Measurements from ENCODE around the gene STPG3. TPM values are rescaled to one million over a fixed set of nuclear protein-coding genes. Genes with fewer than 3 reads are reported as not detected.
A peak's percentile ranks its signal among the peaks of the same experiment; 100 is the strongest.
"Not testable (repeated sequence)": the region's sequence is repeated elsewhere in the genome, so short reads cannot be mapped to it uniquely, and the experiment has no call there.

Gene STPG3
- total and polyA plus RNA-seq, 2 donors, result 0.09 to 0.43 TPM

DNA sequence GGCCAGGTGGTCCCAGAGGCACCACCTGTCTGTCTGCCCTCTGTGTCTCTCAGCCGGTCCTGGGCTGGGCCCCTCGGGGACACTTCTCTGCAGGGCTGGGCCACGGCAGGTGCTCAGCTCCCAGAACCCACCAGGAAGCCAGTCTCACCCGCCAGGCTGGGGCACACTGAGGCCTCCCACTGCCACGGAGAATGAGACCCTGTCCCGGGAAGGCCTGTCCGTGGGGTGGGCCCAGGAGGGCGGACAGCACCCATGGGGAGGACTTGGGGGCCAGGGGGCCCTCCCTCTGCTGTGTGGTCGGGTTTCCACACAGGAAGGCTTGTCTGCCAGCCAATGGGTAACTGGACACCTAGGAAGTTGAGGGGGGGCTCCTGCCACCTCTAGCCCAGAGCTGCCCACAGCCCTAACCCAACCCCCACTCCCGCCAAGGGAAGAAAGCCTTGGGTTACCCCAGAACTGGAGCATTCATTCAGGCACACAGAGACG, 14.1 kb upstream of the STPG3 start:
- Histone ChIP-seq H3K4me3 (ENCODE audit: low read length in 2 of 2) (no peak overlapping the region), H3K9me3 (ENCODE audit: control insufficient read depth in 2 of 2, insufficient read depth in 1 of 2, low read length in 1 of 2) (no peaks in the 10 kb centered on the region), H3K27ac (ENCODE audit: low read depth in 1 of 2, low read length in 1 of 2) (peak overlapping the region in 1 of 2 donors; percentile 26), H3K36me3 (ENCODE audit: control insufficient read depth in 2 of 2, insufficient read depth in 2 of 2, low read length in 1 of 2) (peaks cover 0 to 2% of the 10 kb centered on the region in 2 donors), H3K4me1 (ENCODE audit: control insufficient read depth in 2 of 2, insufficient read depth in 2 of 2, low read length in 2 of 2) (peaks cover 19 to 30% of the 10 kb centered on the region in 2 donors), H3K27me3 (ENCODE audit: control insufficient read depth in 2 of 2, insufficient read depth in 1 of 2, low read length in 1 of 2) (peaks cover 0 to 35% of the 10 kb centered on the region in 2 donors)
- no peak for DNase-seq (ENCODE audit: low read depth in 6 of 9, low spot score in 9 of 9)
- WGBS, result 39% methylated on average over 11 of the region's 11 CpGs

DNA sequence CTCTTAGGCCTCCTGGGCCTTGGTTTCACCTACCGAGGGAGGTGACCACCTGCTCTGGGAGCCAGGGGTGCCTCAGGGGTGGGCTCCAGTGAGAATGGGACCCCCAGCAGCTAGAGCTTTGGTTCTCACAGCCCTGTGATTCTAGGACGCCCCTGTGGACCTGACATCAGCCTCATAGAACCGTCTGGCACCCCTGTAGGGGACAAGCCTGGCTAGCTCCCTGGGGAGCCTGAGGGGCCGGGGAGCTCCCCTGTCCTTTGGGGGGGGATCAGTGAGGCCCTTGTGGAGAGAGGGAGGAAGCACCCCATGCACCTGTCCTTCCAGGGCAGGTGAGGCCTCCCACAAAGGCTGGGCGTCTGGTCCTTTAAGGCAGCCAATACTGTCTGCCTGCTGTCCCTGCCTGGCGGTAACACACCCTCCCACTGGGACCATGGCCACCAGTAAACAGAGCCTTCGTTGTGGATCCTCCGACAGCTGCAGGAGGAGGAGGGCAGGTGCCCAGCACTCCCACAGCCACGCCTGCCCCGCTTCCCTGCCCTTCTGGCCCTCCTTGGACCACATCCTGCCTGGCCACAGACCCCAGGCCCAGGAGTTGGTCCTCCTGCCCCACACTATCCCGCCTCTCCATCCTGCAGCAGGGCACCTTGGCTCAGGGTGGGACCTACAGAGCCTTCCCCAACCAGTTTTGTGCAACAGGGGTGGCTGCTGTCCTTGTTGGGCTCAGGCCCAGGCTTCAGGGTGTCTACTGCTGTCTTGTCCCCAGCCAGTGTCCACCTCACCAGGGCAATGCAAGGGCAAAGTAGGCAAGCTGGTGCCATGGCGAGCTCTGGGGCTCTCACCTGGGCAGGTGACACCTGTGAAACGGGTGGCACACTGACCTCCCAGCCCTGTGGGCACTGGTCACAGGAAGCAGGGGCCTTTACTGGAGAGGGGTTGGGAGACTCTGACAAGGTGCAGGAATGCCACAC, 13.0 kb upstream of the STPG3 start:
- Histone ChIP-seq H3K27me3 (ENCODE audit: control insufficient read depth in 2 of 2, insufficient read depth in 1 of 2, low read length in 1 of 2) (peaks cover 0 to 24% of the 10 kb centered on the region in 2 donors), H3K9me3 (ENCODE audit: control insufficient read depth in 2 of 2, insufficient read depth in 1 of 2, low read length in 1 of 2) (no peaks in the 10 kb centered on the region), H3K27ac (ENCODE audit: low read depth in 1 of 2, low read length in 1 of 2) (no peak overlapping the region), H3K4me3 (ENCODE audit: low read length in 2 of 2) (no peak overlapping the region), H3K36me3 (ENCODE audit: control insufficient read depth in 2 of 2, insufficient read depth in 2 of 2, low read length in 1 of 2) (peaks cover 7 to 12% of the 10 kb centered on the region in 2 donors), H3K4me1 (ENCODE audit: control insufficient read depth in 2 of 2, insufficient read depth in 2 of 2, low read length in 2 of 2) (peaks cover 28 to 40% of the 10 kb centered on the region in 2 donors)
- no peak for DNase-seq (ENCODE audit: low read depth in 6 of 9, low spot score in 9 of 9)
- 95% methylated on average over 13 of the region's 13 CpGs for whole genome bisulfite sequencing

DNA sequence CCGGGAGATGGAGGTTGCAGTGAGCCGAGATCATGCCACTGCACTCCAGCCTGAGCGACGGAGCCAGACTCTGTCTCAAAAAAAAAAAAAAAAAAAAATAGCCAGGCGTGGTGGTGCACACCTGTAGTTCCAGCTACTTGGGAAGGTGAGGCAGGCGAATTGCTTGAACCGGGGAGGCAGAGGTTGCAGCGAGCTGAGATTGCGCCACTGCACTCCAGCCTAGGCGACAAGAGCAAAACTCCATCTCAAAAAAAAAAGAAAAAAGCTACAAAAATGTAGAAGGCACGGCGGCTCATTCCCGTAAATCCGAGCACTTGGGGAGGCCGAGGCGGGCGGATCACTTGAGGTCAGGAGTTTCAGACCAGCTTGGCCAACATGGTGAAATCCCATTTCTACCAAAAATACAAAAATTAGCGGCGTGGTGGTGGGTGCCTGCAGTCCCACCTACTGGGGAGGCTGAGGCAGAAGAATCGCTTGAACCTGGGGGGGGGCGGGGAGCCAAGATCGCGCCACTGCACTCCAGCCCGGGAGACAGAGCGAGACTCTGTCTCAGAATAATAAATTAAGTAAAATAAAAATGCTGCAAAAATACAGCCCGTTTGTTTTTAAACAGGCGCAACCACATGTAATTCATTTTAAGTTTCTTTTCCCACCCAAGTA, 11.4 kb upstream of the STPG3 start:
- H3K36me3 ChIP-seq (ENCODE audit: control insufficient read depth in 2 of 2, insufficient read depth in 2 of 2, low read length in 1 of 2), result peaks cover 11 to 19% of the 10 kb centered on the region in 2 donors
- peaks cover 0 to 11% of the 10 kb centered on the region in 2 donors for H3K27me3 ChIP-seq (ENCODE audit: control insufficient read depth in 2 of 2, insufficient read depth in 1 of 2, low read length in 1 of 2)
- DNase-seq (ENCODE audit: low read depth in 6 of 9, low spot score in 9 of 9); H3K9me3 ChIP-seq (ENCODE audit: control insufficient read depth in 2 of 2, insufficient read depth in 1 of 2, low read length in 1 of 2): not testable (repeated sequence)
- peak overlapping the region; percentile 59 to 69 for H3K4me3 ChIP-seq (ENCODE audit: low read length in 2 of 2)
- H3K27ac ChIP-seq (ENCODE audit: low read depth in 1 of 2, low read length in 1 of 2), result peak overlapping the region; percentile 96 to 98
- 63% methylated on average over 27 of the region's 27 CpGs for WGBS
- peaks cover 28 to 51% of the 10 kb centered on the region in 2 donors for H3K4me1 ChIP-seq (ENCODE audit: control insufficient read depth in 2 of 2, insufficient read depth in 2 of 2, low read length in 2 of 2)

DNA sequence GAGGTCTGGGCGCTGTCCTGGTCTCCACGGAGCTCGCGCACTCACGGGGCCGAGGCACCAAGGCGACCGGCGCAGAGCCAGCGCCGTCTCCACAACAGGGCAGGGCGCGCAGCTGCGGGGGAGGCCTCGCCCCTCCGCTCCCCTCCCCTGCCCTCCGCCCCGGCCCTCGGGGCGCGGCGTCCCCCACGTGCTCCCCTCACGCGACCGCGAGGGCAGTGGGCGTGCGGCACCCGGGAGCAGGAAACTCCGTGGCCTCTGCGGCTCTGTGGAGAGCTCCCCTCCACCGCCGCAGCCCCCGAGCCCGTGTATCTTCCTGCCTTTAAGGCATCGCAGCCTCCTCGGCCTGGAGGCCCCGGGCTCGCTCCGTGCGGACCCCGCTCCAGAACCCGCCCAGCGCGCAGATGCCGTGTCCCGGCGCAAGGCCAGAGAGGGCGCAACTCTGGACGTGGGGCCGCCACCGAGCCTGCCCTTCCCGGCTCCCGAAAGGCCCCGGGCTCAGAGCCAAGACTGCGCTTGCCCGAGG, 10.7 kb upstream of the STPG3 start:
- peak overlapping the region; percentile 59 to 69 for H3K4me3 ChIP-seq (ENCODE audit: low read length in 2 of 2)
- peaks cover 11 to 19% of the 10 kb centered on the region in 2 donors for H3K36me3 ChIP-seq (ENCODE audit: control insufficient read depth in 2 of 2, insufficient read depth in 2 of 2, low read length in 1 of 2)
- DNase-seq (ENCODE audit: low read depth in 6 of 9, low spot score in 9 of 9), result peak in 6 of 9 donors; percentile 33 to 74 (median 58)
- H3K27ac ChIP-seq (ENCODE audit: low read depth in 1 of 2, low read length in 1 of 2), result peak overlapping the region; percentile 96 to 98
- H3K4me1 ChIP-seq (ENCODE audit: control insufficient read depth in 2 of 2, insufficient read depth in 2 of 2, low read length in 2 of 2), result peaks cover 28 to 51% of the 10 kb centered on the region in 2 donors
- H3K9me3 ChIP-seq (ENCODE audit: control insufficient read depth in 2 of 2, insufficient read depth in 1 of 2, low read length in 1 of 2), result no peaks in the 10 kb centered on the region
- under 1% methylated on average over 58 of the region's 58 CpGs for WGBS
- H3K27me3 ChIP-seq (ENCODE audit: control insufficient read depth in 2 of 2, insufficient read depth in 1 of 2, low read length in 1 of 2), result peaks cover 0 to 4% of the 10 kb centered on the region in 2 donors

DNA sequence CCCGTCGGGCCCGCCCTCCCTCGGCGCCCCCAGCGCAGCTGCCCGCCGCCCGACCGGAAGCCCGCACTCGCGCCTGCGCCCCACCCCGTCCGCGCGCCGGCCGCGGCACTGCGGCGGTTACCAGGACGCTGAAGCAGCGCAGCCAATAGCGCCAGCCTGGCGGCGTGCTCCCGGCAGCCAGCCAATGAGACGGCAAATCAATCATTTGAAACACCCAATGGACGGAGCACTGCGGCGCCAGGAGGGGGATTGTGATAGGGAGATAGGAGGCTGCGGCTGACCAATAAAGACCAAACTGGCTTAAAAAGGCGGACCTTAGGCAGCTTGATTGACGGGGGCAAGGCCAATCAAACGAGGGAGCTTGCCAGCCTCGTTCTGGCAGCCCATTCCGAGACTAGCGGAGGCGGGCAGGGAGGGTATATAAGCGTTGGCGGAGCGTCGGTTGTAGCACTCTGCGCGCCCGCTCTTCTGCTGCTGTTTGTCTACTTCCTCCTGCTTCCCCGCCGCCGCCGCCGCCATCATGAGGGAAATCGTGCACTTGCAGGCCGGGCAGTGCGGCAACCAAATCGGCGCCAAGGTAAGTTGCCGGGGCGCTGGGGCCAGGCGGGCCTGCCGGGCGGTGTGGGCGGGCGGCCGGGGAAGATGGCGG, 10.1 kb upstream of the STPG3 start, which contains the start of gene TUBB4B:
TUBB4B (plus strand) TSS at position 447 of the 649 bp plus-strand sequence; CDS start at position 521, 74 bp downstream.
- H3K27ac ChIP-seq (ENCODE audit: low read depth in 1 of 2, low read length in 1 of 2), result peak within 1 kb of the TSS; percentile 96 to 98
- no peaks in the 10 kb centered on the region for H3K9me3 ChIP-seq (ENCODE audit: control insufficient read depth in 2 of 2, insufficient read depth in 1 of 2, low read length in 1 of 2)
- DNase-seq (ENCODE audit: low read depth in 6 of 9, low spot score in 9 of 9), result peak; percentile 99 to 100 (median 99)
- H3K4me1 ChIP-seq (ENCODE audit: control insufficient read depth in 2 of 2, insufficient read depth in 2 of 2, low read length in 2 of 2), result peaks cover 27 to 49% of the 10 kb centered on the region in 2 donors
- H3K27me3 ChIP-seq (ENCODE audit: control insufficient read depth in 2 of 2, insufficient read depth in 1 of 2, low read length in 1 of 2), result no peaks in the 10 kb centered on the region
- peak within 1 kb of the TSS; percentile 73 to 78 for H3K4me3 ChIP-seq (ENCODE audit: low read length in 2 of 2)
- WGBS, result under 1% methylated on average over 67 of the region's 67 CpGs
- H3K36me3 ChIP-seq (ENCODE audit: control insufficient read depth in 2 of 2, insufficient read depth in 2 of 2, low read length in 1 of 2), result peaks cover 11 to 19% of the 10 kb centered on the region in 2 donors

DNA sequence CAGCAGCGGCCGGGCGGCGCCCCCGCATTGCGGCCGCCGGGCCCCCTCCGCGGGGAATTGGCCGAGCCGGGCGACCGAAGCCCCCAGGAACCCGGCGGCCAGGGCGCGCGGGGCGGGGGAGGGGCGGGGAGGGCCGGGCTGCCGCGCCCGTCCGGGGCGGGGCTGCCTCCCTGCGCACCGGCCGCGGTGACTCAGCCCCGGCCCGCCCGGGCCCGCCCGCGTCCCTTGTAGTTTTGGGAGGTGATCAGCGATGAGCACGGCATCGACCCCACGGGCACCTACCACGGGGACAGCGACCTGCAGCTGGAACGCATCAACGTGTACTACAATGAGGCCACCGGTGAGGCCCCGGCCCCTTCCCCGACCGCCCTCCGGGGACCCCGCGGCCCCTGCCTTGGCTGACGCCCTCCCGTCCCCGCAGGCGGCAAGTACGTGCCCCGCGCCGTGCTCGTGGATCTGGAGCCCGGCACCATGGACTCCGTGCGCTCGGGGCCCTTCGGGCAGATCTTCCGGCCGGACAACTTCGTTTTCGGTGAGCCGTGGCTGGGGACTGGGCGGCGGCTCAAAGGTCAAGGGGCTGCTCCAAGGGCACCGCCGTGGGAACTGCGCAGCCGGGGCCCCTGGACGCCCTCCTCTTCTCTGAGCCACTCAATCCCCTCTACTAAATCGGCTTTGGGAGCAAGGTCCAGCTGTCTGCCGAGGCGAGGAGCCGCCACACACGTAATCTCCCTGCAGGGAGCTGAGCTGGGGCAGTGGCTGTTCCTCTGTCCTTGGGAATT, 9.4 kb upstream of the STPG3 start:
- peaks cover 20 to 42% of the 10 kb centered on the region in 2 donors for H3K4me1 ChIP-seq (ENCODE audit: control insufficient read depth in 2 of 2, insufficient read depth in 2 of 2, low read length in 2 of 2)
- H3K27me3 ChIP-seq (ENCODE audit: control insufficient read depth in 2 of 2, insufficient read depth in 1 of 2, low read length in 1 of 2), result no peaks in the 10 kb centered on the region
- no peaks in the 10 kb centered on the region for H3K9me3 ChIP-seq (ENCODE audit: control insufficient read depth in 2 of 2, insufficient read depth in 1 of 2, low read length in 1 of 2)
- peak in 1 of 9 donors; percentile 32 for DNase-seq (ENCODE audit: low read depth in 6 of 9, low spot score in 9 of 9)
- peak overlapping the region in 1 of 2 donors; percentile 97 for H3K27ac ChIP-seq (ENCODE audit: low read depth in 1 of 2, low read length in 1 of 2)
- 6% methylated on average over 81 of the region's 83 CpGs for WGBS
- peaks cover 11 to 19% of the 10 kb centered on the region in 2 donors for H3K36me3 ChIP-seq (ENCODE audit: control insufficient read depth in 2 of 2, insufficient read depth in 2 of 2, low read length in 1 of 2)
- peak overlapping the region; percentile 73 to 78 for H3K4me3 ChIP-seq (ENCODE audit: low read length in 2 of 2)

DNA sequence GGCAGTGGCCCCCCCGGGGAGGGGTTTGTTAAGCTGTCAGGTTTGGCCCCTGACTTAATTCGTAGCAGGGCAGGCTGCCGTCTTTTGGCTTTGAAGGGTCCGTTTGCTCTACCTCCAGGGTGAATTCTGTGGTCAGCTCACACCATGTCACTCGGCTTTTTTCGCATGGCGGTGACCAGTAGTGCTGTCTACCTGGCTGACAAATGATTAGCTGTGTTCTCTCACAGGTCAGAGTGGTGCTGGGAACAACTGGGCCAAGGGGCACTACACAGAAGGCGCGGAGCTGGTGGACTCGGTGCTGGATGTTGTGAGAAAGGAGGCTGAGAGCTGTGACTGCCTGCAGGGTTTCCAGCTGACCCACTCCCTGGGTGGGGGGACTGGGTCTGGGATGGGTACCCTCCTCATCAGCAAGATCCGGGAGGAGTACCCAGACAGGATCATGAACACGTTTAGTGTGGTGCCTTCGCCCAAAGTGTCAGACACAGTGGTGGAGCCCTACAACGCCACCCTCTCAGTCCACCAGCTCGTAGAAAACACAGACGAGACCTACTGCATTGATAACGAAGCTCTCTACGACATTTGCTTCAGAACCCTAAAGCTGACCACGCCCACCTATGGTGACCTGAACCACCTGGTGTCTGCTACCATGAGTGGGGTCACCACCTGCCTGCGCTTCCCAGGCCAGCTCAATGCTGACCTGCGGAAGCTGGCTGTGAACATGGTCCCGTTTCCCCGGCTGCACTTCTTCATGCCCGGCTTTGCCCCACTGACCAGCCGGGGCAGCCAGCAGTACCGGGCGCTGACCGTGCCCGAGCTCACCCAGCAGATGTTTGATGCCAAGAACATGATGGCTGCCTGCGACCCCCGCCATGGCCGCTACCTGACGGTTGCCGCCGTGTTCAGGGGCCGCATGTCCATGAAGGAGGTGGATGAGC, 8.6 kb upstream of the STPG3 start:
- H3K4me1 ChIP-seq (ENCODE audit: control insufficient read depth in 2 of 2, insufficient read depth in 2 of 2, low read length in 2 of 2), result peaks cover 17 to 37% of the 10 kb centered on the region in 2 donors
- no peak overlapping the region for H3K27ac ChIP-seq (ENCODE audit: low read depth in 1 of 2, low read length in 1 of 2)
- DNase-seq (ENCODE audit: low read depth in 6 of 9, low spot score in 9 of 9), result no peak

More for the DNA sequence above, 8.6 kb upstream of the STPG3 start:
- no peaks in the 10 kb centered on the region for H3K9me3 ChIP-seq (ENCODE audit: control insufficient read depth in 2 of 2, insufficient read depth in 1 of 2, low read length in 1 of 2)
- 93% methylated on average over 36 of the region's 36 CpGs for WGBS
- no peaks in the 10 kb centered on the region for H3K27me3 ChIP-seq (ENCODE audit: control insufficient read depth in 2 of 2, insufficient read depth in 1 of 2, low read length in 1 of 2)
- H3K4me3 ChIP-seq (ENCODE audit: low read length in 2 of 2), result peak overlapping the region; percentile 73 to 78
- peaks cover 11 to 19% of the 10 kb centered on the region in 2 donors for H3K36me3 ChIP-seq (ENCODE audit: control insufficient read depth in 2 of 2, insufficient read depth in 2 of 2, low read length in 1 of 2)

Measured in thymus (tissue), 11 donors.